Esophagus muscularis mucosa (tissue), 3 donors: Measurements from ENCODE around the gene ZNF516.

Source experiments
- CTCF ChIP-seq, 3 experiments: fragments of 200-600 bp in 2 of 3; fragments of 450-650 bp in 1 of 3; sonication (generic) in 2 of 3; IDR thresholded peaks; one replicate each; pipeline ENCODE4 v1.5.1; 2017 to 2019; ENCODE audit warnings: antibody characterized with exemption in 3 of 3, mild to moderate bottlenecking in 2 of 3, moderate library complexity in 1 of 3
- POLR2A ChIP-seq: fragments of 450-650 bp; IDR thresholded peaks from one replicate; pipeline ENCODE4 v1.6.1; 2017; ENCODE audit warnings: antibody characterized with exemption, moderate library complexity, mild to moderate bottlenecking, low read depth

DNA sequence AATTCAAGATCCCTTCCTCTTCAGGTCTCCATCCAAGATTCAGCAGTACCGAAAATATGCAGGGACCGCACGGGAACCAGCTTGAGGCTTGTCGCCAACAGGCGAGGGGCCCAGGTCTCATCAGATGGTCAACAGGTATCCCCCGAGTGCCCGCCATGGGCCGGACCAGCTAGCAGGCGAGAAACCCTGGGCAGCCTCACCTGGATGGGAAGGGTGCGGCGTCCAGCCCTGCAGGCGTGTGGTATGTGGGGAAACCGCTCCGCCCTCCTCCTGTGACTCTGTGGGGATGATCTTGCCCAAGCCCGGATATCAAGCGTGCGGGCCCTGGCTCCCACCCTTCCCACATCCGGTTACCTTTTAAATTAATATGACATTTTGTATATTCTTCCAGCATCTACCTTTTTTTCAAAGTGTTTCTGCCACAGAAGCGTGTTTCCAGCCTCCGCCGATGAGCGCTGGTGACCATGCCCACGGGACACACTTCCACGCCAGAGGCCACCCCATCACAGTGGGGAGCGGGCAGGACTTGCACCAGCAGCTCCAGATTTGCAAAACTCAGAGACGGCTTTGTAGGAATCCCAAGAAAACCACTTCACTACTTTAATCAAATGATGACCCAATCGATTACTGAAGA, 33.2 kb downstream of the ZNF516 start:
- TF ChIP-seq CTCF (IDR thresholded peaks at IDR 0.05) (no peak), POLR2A (no peak)
